HepG2 (cell line): ENCODE measurements around the gene CARHSP1. TPM values are rescaled to one million over a fixed set of nuclear protein-coding genes. Genes with fewer than 3 reads are reported as not detected.
A peak's percentile ranks its signal among the peaks of the same experiment; 100 is the strongest.

ENCODE experiments used
- ADNP ChIP-seq: sonication (generic); formaldehyde crosslinking; IDR thresholded peaks from 2 replicates; pipeline ENCODE4 v1.4.0; 2020; ENCODE audit warnings: missing genetic modification reagents
- HHEX ChIP-seq: IDR thresholded peaks from 2 replicates; pipeline ENCODE4 v1.6.1; 2016; ENCODE audit warnings: control low read depth
- HNF4G ChIP-seq, 2 experiments: sonication (generic) in 1 of 2; formaldehyde crosslinking in 1 of 2; IDR thresholded peaks; 2 replicates each; pipeline versions ENCODE4 v1.4.0 to v1.6.1; 2011 to 2020; ENCODE audit warnings: borderline replicate concordance in 2 of 2, low read depth in 2 of 2, mild to moderate bottlenecking in 2 of 2, low read length in 1 of 2, missing genetic modification reagents in 1 of 2, moderate library complexity in 1 of 2
- HNRNPL ChIP-seq: fragments of 200-400 bp; formaldehyde crosslinking; IDR thresholded peaks from 2 replicates; pipeline ENCODE4 v1.6.1; 2017; ENCODE audit warnings: mild to moderate bottlenecking, low read depth, low read length
- KMT2B ChIP-seq: IDR thresholded peaks from 2 replicates; pipeline ENCODE4 v1.6.1; 2016; ENCODE audit warnings: missing genetic modification reagents, missing compliant biosample characterization
- NCOA2 ChIP-seq: sonication (generic); formaldehyde crosslinking; IDR thresholded peaks from 2 replicates; pipeline ENCODE4 v1.8.0; 2022; ENCODE audit warnings: inconsistent platforms
- NFATC3 ChIP-seq: sonication (generic); formaldehyde crosslinking; IDR thresholded peaks from 2 replicates; pipeline ENCODE4 v1.5.1; 2020; ENCODE audit warnings: mild to moderate bottlenecking, missing genetic modification reagents
- PAX8 ChIP-seq: sonication (generic); formaldehyde crosslinking; IDR thresholded peaks from 2 replicates; pipeline ENCODE4 v1.8.0; 2022; ENCODE audit warnings: mild to moderate bottlenecking, missing genetic modification reagents, borderline replicate concordance
- SRSF9 ChIP-seq: fragments of 200-400 bp; formaldehyde crosslinking; IDR thresholded peaks from 2 replicates; pipeline ENCODE4 v1.6.1; 2018; ENCODE audit warnings: borderline replicate concordance, mild to moderate bottlenecking, low read depth, low read length; ENCODE audit not compliant: insufficient read depth, poor library complexity, severe bottlenecking
- ZBTB49 ChIP-seq: sonication (generic); formaldehyde crosslinking; IDR thresholded peaks from 2 replicates; pipeline ENCODE4 v1.4.0; 2020; ENCODE audit warnings: missing genetic modification reagents, borderline replicate concordance
- ZMYM3 ChIP-seq: sonication (generic); formaldehyde crosslinking; IDR thresholded peaks from 2 replicates; pipeline ENCODE4 v1.5.1; 2020; ENCODE audit warnings: mild to moderate bottlenecking, missing genetic modification reagents
- ZNF235 ChIP-seq: sonication (generic); formaldehyde crosslinking; IDR thresholded peaks from 2 replicates; pipeline ENCODE4 v1.8.1; 2023; ENCODE audit warnings: mild to moderate bottlenecking, missing genetic modification reagents, borderline replicate concordance
- ZNF329 ChIP-seq: sonication (generic); formaldehyde crosslinking; IDR thresholded peaks from 2 replicates; pipeline ENCODE4 v1.9.0; 2021; ENCODE audit warnings: low read depth, mild to moderate bottlenecking, missing genetic modification reagents
- ZNF496 ChIP-seq: sonication (generic); formaldehyde crosslinking; IDR thresholded peaks from 2 replicates; pipeline ENCODE4 v1.8.1; 2023; ENCODE audit warnings: mild to moderate bottlenecking, moderate library complexity, missing genetic modification reagents; ENCODE audit not compliant: insufficient replicate concordance
- ZNF710 ChIP-seq: sonication (generic); formaldehyde crosslinking; IDR thresholded peaks from 2 replicates; pipeline ENCODE4 v1.5.0; 2020; ENCODE audit warnings: mild to moderate bottlenecking, missing genetic modification reagents, borderline replicate concordance
- ZNF83 ChIP-seq: sonication (generic); formaldehyde crosslinking; IDR thresholded peaks from 2 replicates; pipeline ENCODE4 v1.4.0; 2020; ENCODE audit warnings: missing genetic modification reagents, mild to moderate bottlenecking, borderline replicate concordance
- ZSCAN5A ChIP-seq: sonication (generic); formaldehyde crosslinking; IDR thresholded peaks from 2 replicates; pipeline ENCODE4 v1.8.0; 2022; ENCODE audit warnings: mild to moderate bottlenecking, missing genetic modification reagents, borderline replicate concordance
- polyA plus RNA-seq, 8 experiments: library from polyadenylated mRNA; depleted of rRNA in 3 of 8; stranded (reverse) in 7 of 8; unstranded in 1 of 8; fragments of >200 nt; fragmentation: Illumina TruSeq in 4 of 8; extraction: Trizol in 4 of 8; gene quantifications; 2 replicates each; pipeline versions ENCODE4 v1.2.1 to v1.2.3, GENCODE V29; 2011 to 2016; ENCODE audit warnings: low read depth in 4 of 8, missing spikeins in 1 of 8, mixed read lengths in 1 of 8; ENCODE audit not compliant: insufficient read depth in 1 of 8
- total RNA-seq, 5 experiments: library from RNA; depleted of rRNA; stranded (reverse); fragments of >200 nt; fragmentation: Illumina TruSeq; extraction: Trizol; gene quantifications; 2 replicates each; pipeline ENCODE4 v1.2.3, GENCODE V29; 2016; ENCODE audit warnings: low read depth in 1 of 5
- TF ChIP-seq, protein P1 (sequence below), 2 experiments: sonication (generic) in 1 of 2; formaldehyde crosslinking in 1 of 2; IDR thresholded peaks; 2 replicates each; pipeline versions ENCODE4 v1.5.1 to v1.6.1; 2011 to 2020; ENCODE audit warnings: borderline replicate concordance in 1 of 2, low read depth in 1 of 2, low read length in 1 of 2, mild to moderate bottlenecking in 1 of 2, missing genetic modification reagents in 1 of 2, moderate library complexity in 1 of 2
- TF ChIP-seq, protein P2 (sequence below): sonication (generic); formaldehyde crosslinking; IDR thresholded peaks from 2 replicates; pipeline ENCODE4 v1.8.1; 2023; ENCODE audit warnings: missing genetic modification reagents, mild to moderate bottlenecking, borderline replicate concordance

The CARHSP1 gene
- total and polyA plus RNA-seq, 2 of the 13 experiments (the other 11 are each of a cell fraction or from before 2014, with no cell fraction given) = 173 to 345 TPM

DNA sequence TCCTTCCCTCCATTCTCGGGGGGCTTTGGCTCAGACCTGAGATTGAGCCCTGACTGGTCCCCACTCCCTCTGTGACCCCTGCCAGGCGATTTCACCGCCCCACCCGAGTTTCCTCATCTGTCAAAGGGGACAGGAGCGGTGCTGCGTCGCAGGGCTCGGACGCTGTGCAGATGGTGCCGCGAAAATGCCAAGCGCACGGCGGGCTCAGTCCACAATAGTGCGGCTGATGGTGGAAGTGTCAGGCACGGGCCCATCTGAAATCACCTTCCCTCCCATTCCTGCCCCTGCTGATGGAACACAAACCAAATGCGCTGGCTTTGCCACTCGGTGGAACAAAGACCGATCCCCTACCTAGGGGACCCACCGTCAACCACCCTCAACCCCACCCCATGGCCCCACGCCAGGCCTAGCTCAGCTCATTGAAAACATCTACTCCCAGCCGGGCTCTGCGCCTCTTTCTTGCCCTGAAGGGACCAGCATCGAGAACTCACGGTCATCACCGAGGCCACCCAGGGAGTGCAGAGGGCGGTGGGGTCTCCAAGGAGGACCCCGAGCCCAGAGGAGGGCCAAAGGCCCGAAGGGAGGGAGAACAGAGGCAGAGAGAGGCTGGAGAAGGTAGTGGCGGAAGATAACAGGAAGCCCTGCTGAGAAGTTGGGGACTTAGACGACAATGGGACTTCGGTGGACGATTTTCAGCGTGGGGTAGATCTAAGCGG lies 1.4 kb downstream of the CARHSP1 start (continued):
- TF ChIP-seq HNF4G (IDR thresholded peaks at IDR 0.05; ENCODE audit: borderline replicate concordance, low read depth, low read length) = no peak
- peak; percentile 39; the same call in 1 of the 2 replicates for TF ChIP-seq HNF4G (CRISPR knock-in tag; IDR thresholded peaks at IDR 0.05; ENCODE audit: borderline replicate concordance, low read depth)
- no peak for TF ChIP-seq HHEX (CRISPR knock-in tag)
- no peak for TF ChIP-seq ZSCAN5A (CRISPR knock-in tag)
- no peak for TF ChIP-seq ZNF329 (CRISPR knock-in tag)
- TF ChIP-seq HNRNPL = peak; percentile 74; the same call in 1 of the 2 replicates
- TF ChIP-seq ZMYM3 (CRISPR knock-in tag) = 0 out of 2 replicates have a peak, but pooled peaks have one; percentile 17
- TF ChIP-seq, protein P1, sequence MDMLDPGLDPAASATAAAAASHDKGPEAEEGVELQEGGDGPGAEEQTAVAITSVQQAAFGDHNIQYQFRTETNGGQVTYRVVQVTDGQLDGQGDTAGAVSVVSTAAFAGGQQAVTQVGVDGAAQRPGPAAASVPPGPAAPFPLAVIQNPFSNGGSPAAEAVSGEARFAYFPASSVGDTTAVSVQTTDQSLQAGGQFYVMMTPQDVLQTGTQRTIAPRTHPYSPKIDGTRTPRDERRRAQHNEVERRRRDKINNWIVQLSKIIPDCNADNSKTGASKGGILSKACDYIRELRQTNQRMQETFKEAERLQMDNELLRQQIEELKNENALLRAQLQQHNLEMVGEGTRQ (IDR thresholded peaks at IDR 0.05; ENCODE audit: low read depth, low read length) = no peak
- TF ChIP-seq, protein P1 (CRISPR knock-in tag; IDR thresholded peaks at IDR 0.05; ENCODE audit: borderline replicate concordance) = no peak
- no peak for TF ChIP-seq ZBTB49 (CRISPR knock-in tag)
- TF ChIP-seq ZNF496 (CRISPR knock-in tag) = no peak
- no peak for TF ChIP-seq NFATC3
- TF ChIP-seq ADNP = no peak
- TF ChIP-seq, protein P2, sequence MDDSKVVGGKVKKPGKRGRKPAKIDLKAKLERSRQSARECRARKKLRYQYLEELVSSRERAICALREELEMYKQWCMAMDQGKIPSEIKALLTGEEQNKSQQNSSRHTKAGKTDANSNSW (CRISPR knock-in tag) = no peak
- no peak for TF ChIP-seq ZNF83 (CRISPR knock-in tag)
- peak; percentile 52; the same call in 1 of the 2 replicates for TF ChIP-seq PAX8 (CRISPR knock-in tag)
- TF ChIP-seq ZNF710 (CRISPR knock-in tag) = peak; percentile 43; the same call in 1 of the 2 replicates
- TF ChIP-seq NCOA2 (CRISPR knock-in tag) = no peak
- no peak for TF ChIP-seq ZNF235 (CRISPR knock-in tag)
- no peak for TF ChIP-seq SRSF9
- TF ChIP-seq KMT2B (CRISPR knock-in tag) = 0 out of 2 replicates have a peak, but pooled peaks have one; percentile 4
